Astrocyte (in vitro differentiated cells and primary cell): ENCODE measurements around the gene TPM2. TPM values are rescaled to one million over a fixed set of nuclear protein-coding genes. Genes with fewer than 3 reads are reported as not detected.

ENCODE experiments used
- DNase-seq: peaks from one replicate; pipeline ENCODE4 v3.0.0-alpha.2; 2010; ENCODE audit warnings: low read depth
- FAIRE-seq: peaks from 2 replicates; lab custom pipeline; 2011; peaks lifted over from hg19 to GRCh38; lab: Jason Lieb, UNC
- H2AFZ ChIP-seq: 2 replicates; pipeline ENCODE4 v1.6.0; 2012; ENCODE audit warnings: low read depth, low read length, inconsistent platforms
- H3K27ac ChIP-seq: 2 replicates; pipeline ENCODE4 v1.5.1; 2011; ENCODE audit warnings: low read depth, low read length, inconsistent platforms
- H3K27me3 ChIP-seq: 2 replicates; pipeline ENCODE4 v1.6.0; 2011; ENCODE audit warnings: low read length, inconsistent platforms; ENCODE audit not compliant: insufficient read depth
- H3K36me3 ChIP-seq: 2 replicates; pipeline ENCODE4 v1.5.1; 2011; ENCODE audit warnings: low read length, inconsistent platforms; ENCODE audit not compliant: insufficient read depth
- H3K4me1 ChIP-seq: 2 replicates; pipeline ENCODE4 v1.5.1; 2011; ENCODE audit warnings: low read length, inconsistent platforms; ENCODE audit not compliant: insufficient read depth
- H3K4me2 ChIP-seq: 2 replicates; pipeline ENCODE4 v1.6.0; 2012; ENCODE audit warnings: low read length, inconsistent platforms
- H3K4me3 ChIP-seq: 2 replicates; pipeline ENCODE4 v1.5.1; 2011; ENCODE audit warnings: low read depth, mild to moderate bottlenecking, low read length, inconsistent platforms; ENCODE audit not compliant: insufficient read depth
- H3K79me2 ChIP-seq: 2 replicates; pipeline ENCODE4 v1.6.0; 2012; ENCODE audit warnings: mild to moderate bottlenecking, low read length, inconsistent platforms; ENCODE audit not compliant: insufficient read depth
- H3K9ac ChIP-seq: 2 replicates; pipeline ENCODE4 v1.6.0; 2012; ENCODE audit warnings: mild to moderate bottlenecking, low read length, inconsistent platforms
- H3K9me3 ChIP-seq: 2 replicates; pipeline ENCODE4 v1.5.1; 2012; ENCODE audit warnings: low read depth, mild to moderate bottlenecking, low read length, inconsistent platforms; ENCODE audit not compliant: insufficient read depth
- H4K20me1 ChIP-seq: 2 replicates; pipeline ENCODE4 v1.6.0; 2012; ENCODE audit warnings: low read length, inconsistent platforms; ENCODE audit not compliant: insufficient read depth
- H3K27ac Mint-ChIP-seq: one replicate; pipeline ENCODE4 v1.8.0; 2021; ENCODE audit warnings: mild to moderate bottlenecking, mixed read lengths; ENCODE audit not compliant: unreplicated experiment
- H3K27me3 Mint-ChIP-seq: one replicate; pipeline ENCODE4 v1.8.0; 2021; ENCODE audit warnings: low read depth, mixed read lengths; ENCODE audit not compliant: unreplicated experiment
- H3K36me3 Mint-ChIP-seq: one replicate; pipeline ENCODE4 v1.8.0; 2021; ENCODE audit warnings: low read depth, mixed read lengths; ENCODE audit not compliant: unreplicated experiment
- H3K4me1 Mint-ChIP-seq: one replicate; pipeline ENCODE4 v1.8.0; 2021; ENCODE audit warnings: low read depth, mixed read lengths; ENCODE audit not compliant: unreplicated experiment
- H3K4me3 Mint-ChIP-seq: one replicate; pipeline ENCODE4 v1.8.0; 2021; ENCODE audit warnings: mild to moderate bottlenecking, moderate library complexity, mixed read lengths; ENCODE audit not compliant: unreplicated experiment
- H3K9me3 Mint-ChIP-seq: one replicate; pipeline ENCODE4 v1.8.0; 2021; ENCODE audit warnings: mild to moderate bottlenecking, mixed read lengths; ENCODE audit not compliant: unreplicated experiment
- EZH2 ChIP-seq: IDR thresholded peaks from 2 replicates; pipeline ENCODE4 v1.6.1; 2012; ENCODE audit warnings: mild to moderate bottlenecking, low read length, inconsistent platforms; ENCODE audit not compliant: insufficient read depth
- total RNA-seq: library from RNA; stranded (reverse); gene quantifications from 2 replicates; pipeline ENCODE4 v1.2.1, GENCODE V29; 2021
- TF ChIP-seq, protein P1 (sequence below): IDR thresholded peaks from 2 replicates; pipeline ENCODE4 v1.5.1; 2011; ENCODE audit warnings: low read depth, mild to moderate bottlenecking, inconsistent platforms, low read length, moderate library complexity; ENCODE audit not compliant: insufficient read depth

TPM2 gene
- total RNA-seq, 1 donor from 2014 or later, result 2,001 TPM

- Mint-ChIP-seq H3K27me3 (no peaks in the 10 kb centered on the region), H3K27ac (peak overlapping the region; percentile 37), H3K4me3 (peak overlapping the region; percentile 94), H3K36me3 (peaks cover 34% of the 10 kb centered on the region), H3K4me1 (peaks cover 63% of the 10 kb centered on the region), H3K9me3 (no peaks in the 10 kb centered on the region)
- Histone ChIP-seq H3K27me3 (no peaks in the 10 kb centered on the region), H3K9ac (peak overlapping the region; percentile 28), H3K79me2 (peaks cover 40% of the 10 kb centered on the region), H3K9me3 (no peaks in the 10 kb centered on the region), H2AFZ (no peak overlapping the region), H3K4me1 (peaks cover 57% of the 10 kb centered on the region), H4K20me1 (peaks cover 82% of the 10 kb centered on the region), H3K4me3 (no peak overlapping the region), H3K4me2 (peak overlapping the region; percentile 100), H3K27ac (no peak overlapping the region), H3K36me3 (peaks cover 51% of the 10 kb centered on the region)
- DNase-seq (no peak), FAIRE-seq (no peak)
- TF ChIP-seq, protein P1, sequence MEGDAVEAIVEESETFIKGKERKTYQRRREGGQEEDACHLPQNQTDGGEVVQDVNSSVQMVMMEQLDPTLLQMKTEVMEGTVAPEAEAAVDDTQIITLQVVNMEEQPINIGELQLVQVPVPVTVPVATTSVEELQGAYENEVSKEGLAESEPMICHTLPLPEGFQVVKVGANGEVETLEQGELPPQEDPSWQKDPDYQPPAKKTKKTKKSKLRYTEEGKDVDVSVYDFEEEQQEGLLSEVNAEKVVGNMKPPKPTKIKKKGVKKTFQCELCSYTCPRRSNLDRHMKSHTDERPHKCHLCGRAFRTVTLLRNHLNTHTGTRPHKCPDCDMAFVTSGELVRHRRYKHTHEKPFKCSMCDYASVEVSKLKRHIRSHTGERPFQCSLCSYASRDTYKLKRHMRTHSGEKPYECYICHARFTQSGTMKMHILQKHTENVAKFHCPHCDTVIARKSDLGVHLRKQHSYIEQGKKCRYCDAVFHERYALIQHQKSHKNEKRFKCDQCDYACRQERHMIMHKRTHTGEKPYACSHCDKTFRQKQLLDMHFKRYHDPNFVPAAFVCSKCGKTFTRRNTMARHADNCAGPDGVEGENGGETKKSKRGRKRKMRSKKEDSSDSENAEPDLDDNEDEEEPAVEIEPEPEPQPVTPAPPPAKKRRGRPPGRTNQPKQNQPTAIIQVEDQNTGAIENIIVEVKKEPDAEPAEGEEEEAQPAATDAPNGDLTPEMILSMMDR, result no peak
- no peak for TF ChIP-seq EZH2
Observed at GRCh38 chr9:35682520-35683315, 7.0 kb downstream of the TPM2 start.

- Mint-ChIP-seq H3K4me1 (peaks cover 57% of the 10 kb centered on the region), H3K9me3 (no peaks in the 10 kb centered on the region), H3K36me3 (peaks cover 30% of the 10 kb centered on the region), H3K4me3 (peak overlapping the region; percentile 74), H3K27ac (peak overlapping the region; percentile 37), H3K27me3 (no peaks in the 10 kb centered on the region)
- peak overlapping the region; percentile 7 for H3K9ac ChIP-seq
- no peak overlapping the region for H3K27ac ChIP-seq
- DNase-seq, result no peak
- H3K27me3 ChIP-seq, result no peaks in the 10 kb centered on the region
- FAIRE-seq, result no peak
- H3K4me2 ChIP-seq, result peak overlapping the region; percentile 100
- peaks cover 50% of the 10 kb centered on the region for H3K4me1 ChIP-seq
- TF ChIP-seq EZH2, result no peak
- TF ChIP-seq, protein P1, result no peak
- no peaks in the 10 kb centered on the region for H3K9me3 ChIP-seq
- H2AFZ ChIP-seq, result no peak overlapping the region
- H3K4me3 ChIP-seq, result no peak overlapping the region
- peaks cover 34% of the 10 kb centered on the region for H3K79me2 ChIP-seq
- peaks cover 76% of the 10 kb centered on the region for H4K20me1 ChIP-seq
- H3K36me3 ChIP-seq, result peaks cover 45% of the 10 kb centered on the region
Observed at GRCh38 chr9:35682051-35682450, 7.7 kb downstream of the TPM2 start.
